ENCODE results near the gene LARP4B. TPM values are rescaled to one million over a fixed set of nuclear protein-coding genes. Genes with fewer than 3 reads are reported as not detected.

LARP4B gene
- polyA plus RNA-seq, 1 of the 3 experiments (the other 2 are of a cell fraction) = 23.3 TPM

DNA sequence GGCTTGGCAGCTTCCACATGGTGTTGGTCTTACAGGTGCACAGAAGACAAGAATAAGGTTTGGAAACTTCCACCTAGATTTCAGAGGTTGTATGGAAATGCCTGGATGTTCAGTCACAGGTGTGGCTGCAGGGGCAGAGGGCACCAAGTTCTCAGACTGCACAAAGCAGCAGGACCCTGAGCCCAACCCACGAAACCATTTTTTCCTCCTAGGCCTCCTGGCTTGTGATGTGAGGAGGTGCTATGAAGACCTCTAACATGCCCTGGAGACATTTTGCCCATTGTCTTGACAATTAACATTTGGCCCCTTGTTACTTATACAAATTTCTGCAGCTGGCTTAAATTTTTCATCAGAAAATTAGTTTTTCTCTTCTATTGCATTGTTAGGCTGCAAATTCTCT lies 134.3 kb downstream of the LARP4B start:
- no peak for DNase-seq
- Histone ChIP-seq H3K9me2 (no peaks in the 10 kb centered on the region), H3K27ac (ENCODE audit: low read depth in 2 of 2, low read length in 1 of 2) (no peak overlapping the region), H2AFZ (ENCODE audit: low read depth) (no peak overlapping the region), H3K36me3 (replicated peaks in 1 of 2; ENCODE audit: control insufficient read depth in 1 of 2, insufficient read depth in 2 of 2, low read length in 1 of 2) (peaks cover 0 to 9% of the 10 kb centered on the region in 2 experiments), H3K27me3 (ENCODE audit: insufficient read depth) (no peaks in the 10 kb centered on the region), H3K4me2 (no peak overlapping the region), H3K79me2 (ENCODE audit: insufficient read depth) (no peaks in the 10 kb centered on the region), H3K4me3 (ENCODE audit: low read depth in 2 of 2, low read length in 1 of 2) (no peak overlapping the region), H3K4me1 (ENCODE audit: control insufficient read depth in 1 of 2, insufficient read depth in 2 of 2, low read depth in 1 of 2, low read length in 1 of 2) (peaks cover 0 to 4% of the 10 kb centered on the region in 2 experiments; a peak in 1 of 4 replicates), H3F3A (replicated peaks; ENCODE audit: insufficient read depth) (no peaks in the 10 kb centered on the region), H4K20me1 (ENCODE audit: insufficient read depth) (no peaks in the 10 kb centered on the region), H3K9ac (no peak overlapping the region), H3K9me3 (no peaks in the 10 kb centered on the region)
- ChIA-PET CTCF (interaction anchor here (0.5 kb wide), 1 partner anchor 153 kb away, joined by 3 read pairs; no protein-coding TSS in a partner anchor), POLR2A (no interaction called here)
- TF ChIP-seq, protein P1, sequence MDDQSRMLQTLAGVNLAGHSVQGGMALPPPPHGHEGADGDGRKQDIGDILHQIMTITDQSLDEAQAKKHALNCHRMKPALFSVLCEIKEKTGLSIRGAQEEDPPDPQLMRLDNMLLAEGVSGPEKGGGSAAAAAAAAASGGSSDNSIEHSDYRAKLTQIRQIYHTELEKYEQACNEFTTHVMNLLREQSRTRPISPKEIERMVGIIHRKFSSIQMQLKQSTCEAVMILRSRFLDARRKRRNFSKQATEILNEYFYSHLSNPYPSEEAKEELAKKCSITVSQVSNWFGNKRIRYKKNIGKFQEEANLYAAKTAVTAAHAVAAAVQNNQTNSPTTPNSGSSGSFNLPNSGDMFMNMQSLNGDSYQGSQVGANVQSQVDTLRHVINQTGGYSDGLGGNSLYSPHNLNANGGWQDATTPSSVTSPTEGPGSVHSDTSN (IDR thresholded peaks at IDR 0.05) = no peak
- TF ChIP-seq MXI1 (IDR thresholded peaks at IDR 0.05; ENCODE audit: low read depth, low read length) (no peak), RFX5 (IDR thresholded peaks at IDR 0.05; ENCODE audit: low read length) (no peak), CHD2 (IDR thresholded peaks at IDR 0.05; ENCODE audit: low read length, partially characterized antibody) (no peak), EZH2phosphoT487 (IDR thresholded peaks at IDR 0.05; ENCODE audit: borderline replicate concordance, low read depth) (no peak), TEAD4 (IDR thresholded peaks at IDR 0.05; ENCODE audit: borderline replicate concordance, insufficient read depth) (no peak)
- TF ChIP-seq, protein P2, sequence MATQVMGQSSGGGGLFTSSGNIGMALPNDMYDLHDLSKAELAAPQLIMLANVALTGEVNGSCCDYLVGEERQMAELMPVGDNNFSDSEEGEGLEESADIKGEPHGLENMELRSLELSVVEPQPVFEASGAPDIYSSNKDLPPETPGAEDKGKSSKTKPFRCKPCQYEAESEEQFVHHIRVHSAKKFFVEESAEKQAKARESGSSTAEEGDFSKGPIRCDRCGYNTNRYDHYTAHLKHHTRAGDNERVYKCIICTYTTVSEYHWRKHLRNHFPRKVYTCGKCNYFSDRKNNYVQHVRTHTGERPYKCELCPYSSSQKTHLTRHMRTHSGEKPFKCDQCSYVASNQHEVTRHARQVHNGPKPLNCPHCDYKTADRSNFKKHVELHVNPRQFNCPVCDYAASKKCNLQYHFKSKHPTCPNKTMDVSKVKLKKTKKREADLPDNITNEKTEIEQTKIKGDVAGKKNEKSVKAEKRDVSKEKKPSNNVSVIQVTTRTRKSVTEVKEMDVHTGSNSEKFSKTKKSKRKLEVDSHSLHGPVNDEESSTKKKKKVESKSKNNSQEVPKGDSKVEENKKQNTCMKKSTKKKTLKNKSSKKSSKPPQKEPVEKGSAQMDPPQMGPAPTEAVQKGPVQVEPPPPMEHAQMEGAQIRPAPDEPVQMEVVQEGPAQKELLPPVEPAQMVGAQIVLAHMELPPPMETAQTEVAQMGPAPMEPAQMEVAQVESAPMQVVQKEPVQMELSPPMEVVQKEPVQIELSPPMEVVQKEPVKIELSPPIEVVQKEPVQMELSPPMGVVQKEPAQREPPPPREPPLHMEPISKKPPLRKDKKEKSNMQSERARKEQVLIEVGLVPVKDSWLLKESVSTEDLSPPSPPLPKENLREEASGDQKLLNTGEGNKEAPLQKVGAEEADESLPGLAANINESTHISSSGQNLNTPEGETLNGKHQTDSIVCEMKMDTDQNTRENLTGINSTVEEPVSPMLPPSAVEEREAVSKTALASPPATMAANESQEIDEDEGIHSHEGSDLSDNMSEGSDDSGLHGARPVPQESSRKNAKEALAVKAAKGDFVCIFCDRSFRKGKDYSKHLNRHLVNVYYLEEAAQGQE (IDR thresholded peaks at IDR 0.05; ENCODE audit: low read depth, low read length) = no peak
- 100% methylated on average over 1 of the region's 1 CpG for WGBS (ENCODE audit: low lambda C conversion rate)

DNA sequence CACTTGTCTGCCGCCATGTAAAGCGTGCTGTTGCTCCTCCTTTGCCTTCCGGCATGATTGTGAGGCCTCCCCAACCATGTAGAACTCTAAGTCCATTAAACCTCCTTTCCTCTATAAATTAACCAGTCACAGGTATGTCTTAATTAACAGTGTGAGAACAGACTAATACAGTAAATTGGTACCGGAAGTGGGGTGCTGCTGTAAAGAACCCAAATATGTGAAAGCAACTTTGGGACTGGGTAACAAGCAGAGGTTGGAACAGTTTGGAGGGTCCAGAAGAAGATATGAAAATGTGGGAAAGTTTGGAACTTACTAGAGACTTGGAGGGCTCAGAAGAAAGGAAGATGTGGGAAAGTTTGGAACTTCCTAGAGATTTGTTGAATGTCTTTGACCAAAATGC lies 135.3 kb downstream of the LARP4B start:
- no peak overlapping the region for H3K27ac ChIP-seq (ENCODE audit: low read depth in 2 of 2, low read length in 1 of 2)
- H3K4me1 ChIP-seq (ENCODE audit: control insufficient read depth in 1 of 2, insufficient read depth in 2 of 2, low read depth in 1 of 2, low read length in 1 of 2) = peaks cover 0 to 5% of the 10 kb centered on the region in 2 experiments; a peak in 1 of 4 replicates
- H3K9me3 ChIP-seq = no peaks in the 10 kb centered on the region
- DNase-seq = no peak
- no peak overlapping the region for H3K4me2 ChIP-seq
- H3K4me3 ChIP-seq (ENCODE audit: low read depth in 2 of 2, low read length in 1 of 2) = no peak overlapping the region
- no peak overlapping the region for H3K9ac ChIP-seq
- H4K20me1 ChIP-seq (ENCODE audit: insufficient read depth) = no peaks in the 10 kb centered on the region
- WGBS (ENCODE audit: low lambda C conversion rate) = 75% methylated on average over 4 of the region's 4 CpGs
- no peaks in the 10 kb centered on the region for H3K27me3 ChIP-seq (ENCODE audit: insufficient read depth)
- H3K36me3 ChIP-seq (replicated peaks in 1 of 2; ENCODE audit: control insufficient read depth in 1 of 2, insufficient read depth in 2 of 2, low read length in 1 of 2) = peaks cover 0 to 9% of the 10 kb centered on the region in 2 experiments
- no peaks in the 10 kb centered on the region for H3K9me2 ChIP-seq
- CTCF ChIA-PET = interaction anchor here (1.9 to 2.3 kb wide), 2 partner anchors 8 to 285 kb away, joined by 7 to 9 read pairs; no protein-coding TSS in a partner anchor
- H3F3A ChIP-seq (replicated peaks; ENCODE audit: insufficient read depth) = no peaks in the 10 kb centered on the region
- no peak overlapping the region for H2AFZ ChIP-seq (ENCODE audit: low read depth)
- H3K79me2 ChIP-seq (ENCODE audit: insufficient read depth) = no peaks in the 10 kb centered on the region
- POLR2A ChIA-PET = no interaction called here
- TF ChIP-seq, protein P2 (IDR thresholded peaks at IDR 0.05; ENCODE audit: low read depth, low read length) = no peak
- TF ChIP-seq, protein P3, sequence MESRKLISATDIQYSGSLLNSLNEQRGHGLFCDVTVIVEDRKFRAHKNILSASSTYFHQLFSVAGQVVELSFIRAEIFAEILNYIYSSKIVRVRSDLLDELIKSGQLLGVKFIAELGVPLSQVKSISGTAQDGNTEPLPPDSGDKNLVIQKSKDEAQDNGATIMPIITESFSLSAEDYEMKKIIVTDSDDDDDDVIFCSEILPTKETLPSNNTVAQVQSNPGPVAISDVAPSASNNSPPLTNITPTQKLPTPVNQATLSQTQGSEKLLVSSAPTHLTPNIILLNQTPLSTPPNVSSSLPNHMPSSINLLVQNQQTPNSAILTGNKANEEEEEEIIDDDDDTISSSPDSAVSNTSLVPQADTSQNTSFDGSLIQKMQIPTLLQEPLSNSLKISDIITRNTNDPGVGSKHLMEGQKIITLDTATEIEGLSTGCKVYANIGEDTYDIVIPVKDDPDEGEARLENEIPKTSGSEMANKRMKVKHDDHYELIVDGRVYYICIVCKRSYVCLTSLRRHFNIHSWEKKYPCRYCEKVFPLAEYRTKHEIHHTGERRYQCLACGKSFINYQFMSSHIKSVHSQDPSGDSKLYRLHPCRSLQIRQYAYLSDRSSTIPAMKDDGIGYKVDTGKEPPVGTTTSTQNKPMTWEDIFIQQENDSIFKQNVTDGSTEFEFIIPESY (IDR thresholded peaks at IDR 0.05; ENCODE audit: borderline replicate concordance, low read depth) = no peak
- TF ChIP-seq FOXM1 (IDR thresholded peaks at IDR 0.05; ENCODE audit: low read depth) = no peak
- no peak for TF ChIP-seq FOXJ3 (CRISPR knock-in tag; IDR thresholded peaks at IDR 0.05)
- no peak for TF ChIP-seq JUND (IDR thresholded peaks at IDR 0.05)
- TF ChIP-seq, protein P1 (IDR thresholded peaks at IDR 0.05) = no peak
- TF ChIP-seq, protein P4, sequence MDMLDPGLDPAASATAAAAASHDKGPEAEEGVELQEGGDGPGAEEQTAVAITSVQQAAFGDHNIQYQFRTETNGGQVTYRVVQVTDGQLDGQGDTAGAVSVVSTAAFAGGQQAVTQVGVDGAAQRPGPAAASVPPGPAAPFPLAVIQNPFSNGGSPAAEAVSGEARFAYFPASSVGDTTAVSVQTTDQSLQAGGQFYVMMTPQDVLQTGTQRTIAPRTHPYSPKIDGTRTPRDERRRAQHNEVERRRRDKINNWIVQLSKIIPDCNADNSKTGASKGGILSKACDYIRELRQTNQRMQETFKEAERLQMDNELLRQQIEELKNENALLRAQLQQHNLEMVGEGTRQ (IDR thresholded peaks at IDR 0.05; ENCODE audit: borderline replicate concordance, low read depth, low read length) = no peak
- no peak for TF ChIP-seq GABPA (IDR thresholded peaks at IDR 0.05; ENCODE audit: low read depth)
